Ovary (tissue), 3 donors: ENCODE measurements around the gene PANX1.

Experiments used
- CTCF ChIP-seq, 3 donors: fragments of 450-650 bp in 2 of 3; fragments of 200-600 bp in 1 of 3; IDR thresholded peaks; one replicate each; pipeline versions ENCODE4 v1.5.1 to v1.8.0; 2016 to 2022; ENCODE audit warnings: antibody characterized with exemption in 3 of 3, mild to moderate bottlenecking in 1 of 3
- POLR2A ChIP-seq: fragments of 450-650 bp; IDR thresholded peaks from one replicate; pipeline ENCODE4 v1.6.1; 2017; ENCODE audit warnings: antibody characterized with exemption, mild to moderate bottlenecking, moderate library complexity
- donor health status: DM: no; HTN: no; CAD: no.

GRCh38 chr11:94131718-94132115 is 3.1 kb downstream of the PANX1 start:
- TF ChIP-seq CTCF (IDR thresholded peaks at IDR 0.05), result no peak
- TF ChIP-seq POLR2A, result no peak
